DMS53 treated with DMSO at 0.1 percent for 48 hours (cell line): Measurements from ENCODE around the gene SPEM2.

Source experiments
- DNase-seq: peaks from one replicate; lab custom pipeline; 2025; ENCODE audit not compliant: unreplicated experiment; lab: John Stamatoyannopoulos, UW

The SPEM2 gene

DNA sequence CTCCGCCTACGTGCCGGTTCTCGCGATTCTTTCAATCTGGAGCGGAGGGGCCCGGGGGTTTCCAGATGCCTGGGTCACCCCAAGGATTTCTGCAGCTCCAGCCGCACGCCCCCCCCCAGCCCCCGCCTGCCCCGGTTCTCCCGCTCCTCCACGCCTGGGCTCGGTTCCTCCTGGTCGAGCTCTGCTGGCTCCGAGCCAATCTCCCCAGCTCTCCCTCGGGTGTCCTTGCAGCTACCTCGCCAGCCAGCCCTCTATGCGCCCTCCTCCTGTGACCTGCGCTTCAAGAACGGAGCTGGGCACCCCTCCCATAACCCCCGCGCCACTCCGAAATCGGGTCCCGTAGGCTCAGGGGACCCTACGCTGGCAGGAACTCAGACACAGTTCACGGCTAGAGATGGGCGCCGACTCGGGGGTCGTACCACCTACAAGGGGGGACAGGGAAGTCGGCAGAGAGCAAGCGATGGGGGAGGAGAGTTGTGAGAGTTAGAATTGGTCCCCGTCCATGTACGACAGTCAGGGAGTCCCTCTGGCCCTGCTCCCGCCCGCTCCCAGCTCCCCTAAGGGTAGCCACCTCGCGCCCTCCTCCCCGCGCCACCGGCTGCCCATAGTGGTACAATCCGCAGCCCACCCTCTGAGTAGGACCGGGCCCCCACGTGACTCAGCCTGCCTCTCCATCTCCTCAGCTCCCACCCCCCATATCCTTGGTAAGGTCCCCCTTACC, 14.9 kb downstream of the SPEM2 start:
- peak; percentile 38 for DNase-seq

DNA sequence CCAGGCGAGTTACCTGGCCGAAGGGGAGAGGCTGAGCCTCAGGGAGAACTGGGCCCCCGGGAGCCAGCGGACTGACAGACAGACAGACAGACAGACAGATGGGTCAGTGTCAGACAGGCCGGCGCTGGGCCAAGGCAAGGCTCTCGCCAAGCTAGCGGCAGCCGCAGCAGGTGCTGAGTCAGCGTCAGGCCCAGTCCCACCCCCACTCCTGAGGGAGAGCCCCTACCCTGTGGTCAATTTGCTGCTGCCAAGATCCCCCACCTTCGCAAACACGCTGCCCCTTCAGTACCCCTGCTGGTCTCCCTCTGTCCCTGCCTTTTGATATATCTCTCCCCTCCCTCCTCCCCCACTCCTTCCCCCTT, 15.4 kb downstream of the SPEM2 start:
- DNase-seq = no peak

DNA sequence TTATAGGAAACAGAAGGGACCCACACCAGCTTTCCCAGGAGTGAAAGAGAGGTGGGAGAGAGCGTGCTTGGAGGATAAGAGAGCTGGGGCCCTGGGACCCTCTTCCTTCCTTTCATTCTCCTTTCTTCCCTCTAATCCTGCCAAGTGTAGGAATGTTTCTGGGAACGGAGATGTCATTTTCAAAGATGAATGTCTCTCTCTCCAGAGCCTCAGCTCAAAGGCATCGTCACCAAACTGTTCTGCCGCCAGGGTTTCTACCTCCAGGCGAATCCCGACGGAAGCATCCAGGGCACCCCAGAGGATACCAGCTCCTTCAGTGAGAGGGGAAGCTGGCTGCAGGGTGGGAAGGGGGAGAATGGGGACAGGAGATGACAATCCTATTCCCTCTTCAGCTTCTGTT, 15.8 kb downstream of the SPEM2 start:
- no peak for DNase-seq

DNA sequence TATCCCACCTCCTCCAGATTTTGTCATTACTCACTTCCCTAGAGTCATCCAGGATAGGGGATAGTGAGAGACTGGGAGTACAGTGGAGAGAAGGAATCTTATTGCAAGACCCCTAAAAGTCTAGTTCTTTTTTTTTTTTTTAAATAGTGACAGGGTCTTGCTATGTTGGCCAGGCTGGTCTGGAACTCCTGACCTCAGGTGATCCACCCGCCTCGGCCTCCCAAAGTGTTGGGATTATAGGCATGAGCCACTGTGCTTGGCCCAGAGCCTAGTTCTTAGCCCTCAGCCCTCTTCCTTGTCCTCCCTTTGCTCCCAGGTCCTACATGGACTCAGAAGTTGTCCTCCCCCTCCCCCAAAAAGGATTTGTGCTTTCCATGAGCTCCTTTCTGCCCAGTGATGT, 16.7 kb downstream of the SPEM2 start:
- no peak for DNase-seq

DNA sequence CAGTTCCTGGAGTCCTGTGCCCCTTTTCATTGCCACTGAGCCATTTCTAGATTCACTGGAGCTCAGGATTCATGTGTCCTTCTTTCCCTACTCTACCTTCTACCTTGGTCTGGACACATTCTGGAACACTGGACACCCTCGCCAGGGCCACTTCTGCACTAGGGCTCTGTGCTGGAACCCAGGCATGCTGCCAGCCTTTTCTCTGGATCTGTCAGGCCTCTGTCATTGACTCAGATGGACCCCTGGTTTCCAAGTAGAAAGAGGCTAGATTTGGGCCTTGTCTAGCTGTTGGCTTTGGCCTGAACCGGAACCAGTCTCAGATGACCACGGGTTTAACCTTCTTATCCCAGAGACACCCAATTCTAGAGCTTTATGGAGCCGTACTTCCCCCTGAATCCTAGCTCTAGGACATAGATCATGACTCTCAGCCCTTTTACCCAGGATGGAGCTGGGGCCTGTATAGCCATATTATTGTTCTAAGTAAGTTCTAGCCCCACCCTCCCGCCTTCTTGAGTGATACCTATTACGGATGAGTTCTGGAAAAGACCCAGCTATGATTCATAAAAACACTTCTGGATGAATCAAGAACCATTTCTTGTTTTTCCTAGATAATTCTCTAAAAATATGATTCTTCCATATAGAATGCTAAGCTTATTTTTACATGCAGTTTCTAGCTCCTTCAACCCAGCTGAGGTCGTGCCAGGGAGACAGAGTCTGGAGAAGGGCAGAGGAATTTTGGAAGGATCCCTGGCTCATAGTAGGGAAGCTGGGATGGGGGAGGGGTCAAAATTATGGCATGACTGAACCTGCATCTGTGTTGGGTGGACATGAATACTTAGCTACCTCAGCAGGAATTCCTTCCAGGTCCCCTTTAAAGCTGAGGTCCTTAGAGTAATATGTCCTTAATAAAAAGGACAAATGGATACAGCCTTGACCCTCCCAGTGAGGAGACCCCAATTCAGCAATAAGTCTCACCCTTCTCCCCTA, 18.4 kb downstream of the SPEM2 start:
- DNase-seq = no peak

DNA sequence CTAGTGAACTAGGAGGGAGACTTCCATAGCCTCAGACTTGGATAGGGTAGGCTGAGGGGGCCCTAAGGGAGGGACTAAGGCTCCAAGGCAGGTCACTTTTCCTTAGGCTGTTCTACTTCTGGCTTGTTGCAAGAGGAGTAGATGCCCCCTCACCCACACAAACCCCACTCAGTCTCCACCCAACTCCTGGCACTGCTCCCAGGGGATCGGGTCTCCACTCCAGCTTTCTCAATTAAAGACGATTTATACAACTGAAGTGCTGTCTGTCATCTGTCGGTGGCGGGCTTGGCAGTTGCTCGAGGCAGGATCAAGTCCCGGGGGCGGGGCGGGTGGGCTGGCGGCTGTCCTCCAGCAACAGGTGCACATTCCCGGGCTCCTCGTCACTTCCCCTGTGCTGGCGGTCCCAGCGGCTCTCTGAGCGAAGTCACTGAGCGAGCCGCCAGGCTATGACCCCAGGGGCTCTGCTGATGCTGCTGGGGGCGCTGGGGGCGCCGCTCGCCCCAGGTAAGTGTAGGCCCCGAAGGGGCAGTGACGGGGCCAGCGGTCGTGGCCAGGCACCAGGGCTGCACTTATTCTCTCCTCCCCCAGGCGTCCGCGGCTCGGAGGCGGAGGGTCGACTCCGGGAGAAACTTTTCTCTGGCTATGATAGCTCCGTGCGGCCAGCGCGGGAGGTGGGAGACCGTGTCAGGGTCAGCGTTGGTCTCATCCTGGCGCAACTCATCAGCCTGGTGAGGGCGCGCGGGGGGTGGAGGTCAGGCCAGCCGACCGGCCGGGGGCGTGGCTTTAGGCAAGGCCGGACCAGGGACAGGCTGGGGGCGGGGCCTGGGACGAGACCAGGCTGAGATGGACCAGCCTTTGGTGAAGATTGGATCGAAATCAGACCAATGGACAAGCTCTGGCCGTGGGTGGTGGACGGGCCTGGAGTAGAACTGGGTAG, 19.5 kb downstream of the SPEM2 start, which contains the start of gene CHRNB1:
CHRNB1 (plus strand) TSS at position 380 of the 937 bp plus-strand sequence; CDS start at position 447, 67 bp downstream.
- DNase-seq = peak; percentile 81

DNA sequence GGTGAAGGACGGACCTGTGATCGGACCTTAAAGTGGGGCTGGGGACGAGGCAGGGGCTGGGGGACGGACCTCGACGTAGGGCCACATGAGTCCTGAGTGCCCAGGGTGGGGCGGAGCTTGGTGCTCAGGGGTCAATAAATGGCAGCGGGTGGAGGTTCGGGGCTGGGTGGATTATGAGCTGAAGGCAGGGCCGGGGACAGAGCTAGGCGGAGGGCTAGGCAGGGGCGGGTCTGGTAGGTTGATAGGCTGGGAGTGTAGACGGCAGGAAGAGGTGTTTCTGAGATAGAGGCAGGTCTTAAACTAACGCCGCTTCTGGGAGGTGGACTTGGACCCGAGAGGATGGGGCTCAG, 20.2 kb downstream of the SPEM2 start:
- DNase-seq = peak; percentile 81

DNA sequence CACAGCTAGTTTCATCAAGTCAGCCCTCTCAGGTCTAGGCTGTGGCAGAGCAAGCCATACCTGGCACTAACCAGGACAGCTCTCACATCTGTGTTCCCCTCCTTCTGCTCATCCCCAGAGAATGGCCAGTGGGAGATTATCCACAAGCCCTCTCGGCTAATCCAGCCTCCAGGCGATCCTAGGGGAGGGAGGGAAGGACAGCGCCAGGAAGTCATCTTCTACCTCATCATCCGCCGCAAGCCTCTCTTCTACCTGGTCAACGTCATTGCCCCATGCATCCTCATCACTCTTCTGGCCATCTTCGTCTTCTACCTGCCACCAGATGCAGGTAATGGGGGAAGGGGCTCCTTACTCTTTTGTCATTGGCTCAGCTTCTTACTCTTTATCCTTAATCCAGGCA, 23.0 kb downstream of the SPEM2 start:
- DNase-seq = no peak

DNA sequence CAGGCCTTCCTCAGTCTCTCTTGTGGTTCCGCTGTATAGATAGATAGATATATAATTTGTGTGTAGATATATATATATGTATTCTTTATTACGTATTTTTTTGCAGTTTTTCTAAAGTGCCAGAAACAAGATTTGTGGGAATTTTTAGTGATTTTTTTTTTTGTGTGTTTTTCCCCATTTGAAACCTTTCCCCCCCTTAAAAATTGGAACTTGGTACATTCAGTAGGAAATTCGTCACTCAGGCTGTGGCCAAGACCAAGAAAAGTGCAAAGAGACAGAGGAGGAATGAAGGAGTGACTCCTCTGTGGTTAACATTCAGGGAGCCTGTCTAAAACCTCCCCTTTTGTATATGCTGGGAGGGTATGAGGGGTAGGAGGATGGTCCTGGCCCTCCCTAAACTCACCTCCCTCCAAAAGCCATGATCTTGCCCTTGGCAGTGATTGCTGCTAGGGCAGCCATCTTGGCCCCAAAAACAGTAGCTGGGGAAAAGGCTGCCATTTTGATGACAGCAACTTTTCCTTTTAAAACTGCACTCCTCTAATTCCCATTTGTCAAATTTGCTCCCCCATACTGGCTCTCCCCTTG, 34.6 kb downstream of the SPEM2 start:
- no peak for DNase-seq

DNA sequence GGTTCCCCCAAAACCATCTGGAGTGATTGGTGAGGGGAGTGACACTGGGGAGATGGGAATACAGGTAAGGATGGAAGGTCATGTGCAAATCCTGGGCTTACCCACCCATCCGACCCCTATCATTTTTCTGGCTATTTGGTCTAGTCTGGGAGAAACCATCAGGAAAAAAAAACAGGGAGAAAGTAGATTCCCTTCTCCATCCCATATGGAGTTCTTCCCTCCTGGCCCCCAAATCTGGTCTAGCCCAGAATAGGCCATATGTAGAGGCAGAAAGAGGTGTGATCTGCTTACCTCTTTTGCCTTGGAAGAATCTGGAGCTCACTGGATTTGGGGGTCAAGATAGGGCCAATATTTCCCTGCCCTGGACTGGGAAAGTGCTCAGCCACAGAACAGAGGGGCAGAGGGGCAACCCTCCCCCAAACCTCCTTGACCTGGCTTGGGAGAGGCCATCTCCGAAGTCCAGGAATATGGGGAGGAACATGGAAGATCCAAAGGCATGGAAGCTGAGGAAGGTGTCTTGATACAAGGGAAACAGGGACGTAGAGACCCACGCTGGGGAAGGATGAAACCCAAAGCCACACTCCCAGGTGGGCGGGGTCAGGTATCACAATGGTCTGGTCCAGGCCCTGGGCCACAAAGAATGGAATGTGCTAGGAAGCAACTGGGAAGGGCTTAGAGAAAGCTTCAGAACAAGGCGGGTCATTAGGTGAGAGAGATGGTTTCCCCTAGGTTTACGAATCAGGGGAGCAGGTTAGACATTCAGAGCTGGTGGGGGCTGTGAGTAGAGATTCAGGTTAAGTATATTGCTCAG, 35.6 kb downstream of the SPEM2 start:
- DNase-seq = no peak

DNA sequence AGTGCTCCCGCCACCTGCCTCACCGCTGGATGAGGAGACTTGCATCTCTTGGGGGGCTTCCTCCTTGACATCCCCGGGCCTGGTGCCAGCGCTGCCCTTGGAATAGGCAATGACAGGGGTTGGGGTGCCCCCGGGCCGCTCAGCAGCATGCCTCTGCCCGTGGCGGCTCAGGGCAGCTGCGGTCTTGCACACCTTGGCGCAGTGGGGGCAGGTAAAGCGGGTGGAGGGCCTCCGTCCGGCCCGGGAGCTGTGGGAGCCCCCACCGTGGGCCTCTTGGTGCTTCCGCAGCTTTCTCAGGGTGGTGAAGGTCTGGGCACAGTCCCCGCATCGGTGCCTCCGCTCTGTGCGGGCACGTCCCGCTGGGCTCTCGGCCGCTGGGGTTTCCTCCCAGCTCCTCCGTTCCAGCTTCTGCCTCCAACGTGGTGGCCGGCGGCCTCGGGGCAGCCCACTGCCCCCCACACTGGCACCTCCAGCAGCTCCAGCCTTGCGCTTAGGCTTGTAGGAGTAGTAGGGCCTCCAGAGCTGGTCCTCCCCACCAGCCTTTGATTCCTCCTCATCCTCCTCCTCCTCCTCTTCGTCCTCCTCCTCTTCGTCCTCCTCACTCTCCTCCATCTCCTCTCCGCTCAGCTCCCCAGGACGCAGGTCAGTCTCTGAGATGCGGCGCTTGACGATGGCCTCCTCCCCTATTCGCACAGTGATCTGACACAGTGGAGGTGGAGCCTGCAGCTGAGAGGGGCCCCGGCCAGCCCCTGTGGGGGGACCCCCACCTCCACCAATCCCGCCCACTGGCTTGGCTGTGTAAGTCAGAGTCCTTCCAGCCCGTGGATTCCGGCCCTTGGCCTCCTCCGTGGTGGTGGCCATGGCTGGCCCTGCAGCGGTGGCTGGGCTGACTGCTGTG, 37.3 kb downstream of the SPEM2 start:
- DNase-seq = no peak

DNA sequence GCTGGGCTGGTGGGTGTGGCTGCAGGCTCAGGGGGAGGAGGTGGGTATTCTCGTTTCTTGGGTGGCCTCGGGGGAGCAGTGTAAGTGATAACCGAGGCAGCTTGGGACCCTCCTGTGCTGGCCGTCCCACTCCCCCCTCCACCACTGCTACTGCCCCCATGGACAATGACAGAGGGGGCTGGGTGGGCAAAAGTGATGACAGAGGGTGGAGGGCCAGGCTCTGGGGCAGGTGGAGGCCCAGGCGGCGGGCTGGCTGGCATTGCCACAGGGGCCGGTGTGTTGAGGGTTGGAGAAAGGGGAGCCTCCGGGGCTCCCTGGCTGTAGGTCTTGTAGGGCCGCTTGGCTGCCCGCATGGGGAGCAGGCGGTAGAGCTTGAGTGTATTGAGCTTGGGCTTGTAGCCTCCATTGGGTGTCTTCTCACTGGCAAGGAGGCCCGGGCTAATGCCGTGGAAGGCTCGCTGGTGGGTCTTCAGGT, 38.0 kb downstream of the SPEM2 start:
- no peak for DNase-seq

DNA sequence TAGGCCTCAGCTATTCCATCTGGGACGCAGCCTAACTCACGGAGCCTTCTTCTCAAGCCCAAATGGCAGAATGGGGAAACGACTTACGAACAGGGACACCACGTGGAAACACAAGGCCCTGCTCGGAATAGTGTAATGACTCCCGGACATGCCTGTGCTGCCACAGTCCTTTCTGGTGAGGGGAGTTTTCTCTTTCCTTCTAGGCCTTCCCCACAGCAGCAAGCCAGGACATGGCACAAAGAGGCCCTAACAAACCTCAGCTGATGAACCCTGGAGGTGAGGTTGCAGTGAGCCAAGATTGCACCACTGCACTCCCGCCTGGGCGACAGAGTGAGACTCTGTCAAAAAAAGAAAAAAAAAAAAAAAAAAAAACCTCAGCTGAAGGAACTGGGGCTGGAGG, 38.7 kb downstream of the SPEM2 start:
- no peak for DNase-seq

DNA sequence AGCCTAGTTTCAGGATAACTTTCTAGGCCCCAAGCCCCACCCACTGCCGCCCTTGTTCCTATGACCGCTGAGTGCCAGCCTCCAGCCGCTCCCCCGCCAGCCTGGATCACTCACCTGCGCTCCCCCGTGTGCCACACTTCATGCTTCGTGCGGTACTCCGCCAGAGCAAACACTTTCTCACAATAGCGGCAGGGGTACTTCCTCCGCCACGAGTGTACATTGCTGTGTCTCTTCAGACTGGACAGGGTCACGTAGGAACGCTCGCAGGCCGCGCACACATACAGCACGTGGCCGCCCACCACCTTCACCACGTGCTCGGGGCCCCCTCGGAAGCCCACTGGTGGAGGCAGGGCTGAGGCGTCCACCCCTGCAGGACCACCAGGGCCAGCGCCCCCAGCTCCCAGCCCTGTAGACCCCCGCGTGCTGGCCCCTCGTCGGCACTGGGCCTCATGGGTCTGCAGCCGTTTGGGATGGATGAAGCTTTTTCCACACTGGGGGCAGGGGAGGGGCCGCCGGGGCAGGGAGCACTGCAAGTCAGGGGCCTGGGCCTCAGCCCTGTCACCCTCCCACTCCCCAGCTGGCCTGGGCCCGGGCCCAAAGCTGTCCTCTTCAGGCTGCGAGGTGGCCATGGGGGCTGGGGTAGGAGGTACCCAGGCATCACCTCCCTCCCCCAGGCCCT, 40.3 kb downstream of the SPEM2 start:
- no peak for DNase-seq

DNA sequence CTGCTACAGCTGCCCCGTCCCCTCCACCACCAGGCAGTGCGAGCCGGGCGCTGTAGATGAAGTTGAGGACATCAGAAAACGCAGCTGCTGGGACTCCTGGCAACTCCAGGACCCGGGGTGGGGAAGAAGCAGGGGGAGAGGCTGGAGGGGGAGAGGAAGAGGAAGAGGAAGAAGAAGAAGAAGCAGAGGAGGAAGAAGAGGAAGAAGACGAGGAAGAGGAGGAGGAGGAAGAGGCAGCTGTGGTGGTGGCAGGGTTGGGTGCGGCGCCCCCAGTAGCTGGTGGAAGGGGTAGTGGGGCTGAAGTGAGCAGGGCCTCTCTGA, 40.9 kb downstream of the SPEM2 start:
- DNase-seq = no peak

DNA sequence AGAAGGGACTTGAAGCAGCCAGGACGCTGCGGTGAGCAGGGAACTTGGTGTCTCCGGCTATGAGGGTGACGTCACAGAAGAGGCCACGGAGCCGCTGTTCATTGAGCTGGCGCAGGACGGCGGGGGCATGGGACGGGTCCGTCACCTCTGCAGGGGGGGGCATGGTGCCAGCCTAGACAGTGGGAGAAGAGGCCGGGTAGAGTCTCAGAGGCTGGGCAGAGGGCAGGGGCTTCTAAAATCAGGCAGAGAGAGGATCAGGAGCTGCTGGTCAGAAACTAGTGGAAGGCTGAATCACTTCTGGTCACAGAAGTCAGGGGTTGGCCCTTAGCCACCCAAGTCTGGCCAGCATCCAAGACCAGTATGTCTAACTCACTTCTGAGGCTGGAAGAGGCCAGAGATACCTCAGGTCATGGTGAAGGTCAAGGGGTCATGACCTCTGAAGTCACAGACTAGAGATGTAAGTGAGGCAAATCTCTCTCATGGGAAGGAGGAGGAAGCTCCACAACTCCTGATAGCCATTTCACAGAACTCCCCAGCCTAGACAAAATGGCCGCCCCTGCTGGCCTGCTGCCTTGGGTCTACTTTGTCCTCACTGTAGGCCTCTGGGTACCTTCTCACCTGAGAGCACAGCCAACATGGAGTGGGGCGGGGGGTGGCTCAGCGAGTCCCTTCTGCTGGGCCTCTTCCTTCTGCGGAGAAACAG, 41.4 kb downstream of the SPEM2 start:
- no peak for DNase-seq

DNA sequence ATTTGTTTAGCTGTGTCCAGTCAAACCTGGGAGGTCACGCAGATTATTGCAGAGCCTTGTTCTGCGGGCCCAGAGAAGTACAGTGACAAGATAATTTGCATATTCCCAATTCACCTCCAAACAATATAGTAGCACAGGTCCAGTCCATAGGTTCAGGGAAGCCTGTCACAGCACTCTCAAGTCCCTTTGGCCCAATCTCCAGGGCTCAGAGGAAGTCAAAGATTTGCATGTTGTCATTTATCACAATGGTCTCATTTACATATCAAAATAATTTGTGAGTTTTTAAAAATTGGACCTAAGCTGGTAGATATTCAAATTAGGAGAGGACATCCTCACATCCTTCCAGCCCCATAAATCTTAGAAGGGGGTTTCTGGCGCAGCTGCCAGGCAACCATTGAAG, 42.1 kb downstream of the SPEM2 start:
- DNase-seq = no peak

DNA sequence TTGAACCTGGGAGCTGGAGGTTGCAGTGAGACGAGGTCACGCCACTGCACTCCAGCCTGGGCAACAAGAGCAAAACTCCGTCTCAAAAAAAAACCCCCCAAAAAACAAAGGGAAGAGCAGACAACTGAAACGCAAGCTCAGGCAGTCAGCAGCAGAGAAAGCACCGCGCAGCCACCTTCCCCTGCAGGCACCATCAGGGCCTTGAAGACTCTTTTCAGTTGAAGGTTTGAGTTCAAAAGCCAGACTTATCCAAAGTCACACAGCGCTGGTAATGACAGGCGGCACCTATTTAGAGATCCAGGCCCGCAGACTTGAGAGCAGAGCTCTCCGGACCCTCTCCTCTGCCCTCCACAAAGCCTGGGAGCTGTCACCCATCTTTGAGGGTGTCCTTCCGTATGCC, 42.9 kb downstream of the SPEM2 start:
- DNase-seq = no peak
